GM15510 (cell line): ENCODE measurements around the gene PODXL2.

Experiments
- POLR2A ChIP-seq: IDR thresholded peaks from 3 replicates; pipeline ENCODE4 v1.6.1; 2011; ENCODE audit warnings: borderline replicate concordance; ENCODE audit not compliant: insufficient read length; ENCODE audit errors: extremely low read depth

The PODXL2 gene

DNA sequence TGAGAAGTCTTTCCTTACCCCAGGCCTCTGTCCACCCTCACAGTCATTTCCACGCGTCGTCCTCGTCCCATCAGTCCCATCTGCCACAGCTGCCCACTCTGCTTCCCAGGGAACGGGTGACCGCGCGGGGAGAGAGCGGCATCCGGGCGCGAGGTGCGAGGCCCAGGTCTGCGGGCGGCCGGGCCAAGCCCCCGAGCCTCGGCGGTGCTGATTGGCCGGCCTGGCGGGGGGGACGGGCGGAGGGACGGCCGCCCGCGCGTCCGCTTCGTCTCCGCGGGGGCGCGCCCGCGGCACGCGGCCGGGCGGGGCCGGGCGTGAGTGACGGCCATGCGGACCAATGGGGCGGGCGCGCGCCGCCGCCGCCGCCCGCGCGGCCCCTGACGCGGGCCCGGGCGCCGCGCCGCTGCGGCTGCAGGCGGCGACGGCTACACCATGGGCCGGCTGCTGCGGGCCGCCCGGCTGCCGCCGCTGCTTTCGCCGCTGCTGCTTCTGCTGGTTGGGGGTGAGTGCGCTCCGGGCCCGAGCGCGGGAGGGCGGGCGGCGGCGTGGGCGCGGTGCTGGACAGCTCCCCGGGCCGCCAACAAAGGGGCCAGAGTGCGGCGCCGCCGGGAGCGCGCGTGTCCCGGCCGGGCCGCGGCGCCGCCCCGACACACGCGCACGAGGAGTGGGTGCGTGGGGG lies at the start of gene PODXL2:
Gene PODXL2, plus strand, starts transcription at position 398 of the 679 bp plus-strand sequence. Its CDS starts 35 bp downstream, at position 433.
- no peak for TF ChIP-seq POLR2A

- TF ChIP-seq POLR2A = no peak
Measured at GRCh38 chr3:127580327-127581060, 48.5 kb upstream of the PODXL2 start.

DNA sequence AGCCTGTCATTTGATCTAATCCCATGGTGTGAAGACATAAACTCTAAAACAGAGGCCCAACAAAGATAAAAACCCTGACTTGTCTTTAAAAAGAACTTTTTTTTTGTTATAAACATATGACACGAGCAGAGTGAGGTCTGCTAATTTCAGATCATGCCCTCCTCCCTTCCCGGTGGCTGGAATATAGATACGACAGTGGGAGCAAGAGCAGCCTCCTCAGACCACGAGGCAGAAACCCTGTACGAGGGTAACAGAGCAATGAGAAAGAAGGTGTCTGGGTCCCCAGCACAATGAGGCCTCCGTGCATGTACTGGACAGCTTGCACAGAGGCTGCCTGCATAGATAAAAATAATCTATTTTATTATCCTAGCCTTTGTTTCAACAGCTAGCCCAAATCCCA lies 44.3 kb upstream of the PODXL2 start:
- no peak for TF ChIP-seq POLR2A

GRCh38 chr3:127585163-127585812 lies 43.7 kb upstream of the PODXL2 start:
- TF ChIP-seq POLR2A = no peak

GRCh38 chr3:127585813-127586413 lies 43.1 kb upstream of the PODXL2 start:
- TF ChIP-seq POLR2A = no peak

DNA sequence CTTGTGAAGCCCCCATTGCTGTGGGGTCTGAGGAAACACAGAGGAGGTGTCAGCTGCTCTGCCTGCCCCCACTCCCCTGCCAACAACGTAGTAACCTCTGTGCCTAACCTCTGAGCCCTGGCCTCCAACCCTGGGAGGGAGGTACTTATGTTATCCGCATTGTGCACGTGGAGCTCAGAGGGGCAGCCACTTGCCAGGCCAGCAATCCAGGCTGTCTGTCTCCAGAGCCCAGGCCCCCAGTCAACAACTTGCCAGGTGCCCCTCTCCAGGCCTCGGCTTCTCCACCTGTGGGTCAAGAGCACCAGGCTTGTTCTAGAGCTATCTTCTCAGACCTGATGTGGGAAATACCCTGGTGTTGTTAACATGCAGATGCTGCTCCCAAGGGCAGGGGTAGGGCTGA lies 41.1 kb upstream of the PODXL2 start:
- TF ChIP-seq POLR2A = no peak

DNA sequence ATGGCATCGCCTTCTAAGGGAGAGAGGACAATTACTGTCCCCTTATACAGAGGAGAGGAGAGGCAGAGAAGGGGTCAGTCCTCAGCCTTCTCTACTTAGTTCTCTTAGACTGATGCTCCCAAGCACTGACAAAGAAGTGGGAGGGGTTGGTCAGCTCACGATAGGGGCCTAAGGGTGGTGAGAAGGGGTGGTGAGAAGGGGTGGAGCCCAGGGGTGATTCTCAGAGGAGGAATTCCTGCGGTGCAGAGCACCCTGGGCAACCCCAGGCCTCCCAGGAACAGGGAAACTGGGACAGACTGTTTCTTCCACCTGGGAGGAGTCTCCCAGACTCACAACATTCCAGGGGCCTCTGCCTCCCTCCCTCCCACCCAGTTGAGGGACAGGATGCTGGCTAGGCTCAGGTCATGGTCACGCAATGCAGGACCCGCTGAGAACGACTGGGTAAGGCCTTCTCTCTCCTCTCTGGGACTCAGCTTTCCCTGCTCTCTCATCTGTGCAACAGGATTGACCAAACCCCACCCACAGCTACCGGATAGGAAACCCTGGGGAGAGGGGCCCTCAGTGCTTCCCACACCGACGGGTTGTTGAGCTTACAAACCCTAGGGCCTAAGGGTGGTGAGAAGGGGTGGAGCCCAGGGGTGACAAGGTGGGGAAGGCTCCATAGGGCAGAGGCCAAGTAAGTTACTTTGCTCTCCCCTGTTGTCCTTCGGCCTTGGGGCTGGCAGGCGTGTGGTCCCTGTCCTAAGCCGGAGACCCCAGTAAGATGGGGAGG lies 40.0 kb upstream of the PODXL2 start:
- TF ChIP-seq POLR2A = no peak

GRCh38 chr3:127589600-127590281 lies 39.2 kb upstream of the PODXL2 start:
- no peak for TF ChIP-seq POLR2A

DNA sequence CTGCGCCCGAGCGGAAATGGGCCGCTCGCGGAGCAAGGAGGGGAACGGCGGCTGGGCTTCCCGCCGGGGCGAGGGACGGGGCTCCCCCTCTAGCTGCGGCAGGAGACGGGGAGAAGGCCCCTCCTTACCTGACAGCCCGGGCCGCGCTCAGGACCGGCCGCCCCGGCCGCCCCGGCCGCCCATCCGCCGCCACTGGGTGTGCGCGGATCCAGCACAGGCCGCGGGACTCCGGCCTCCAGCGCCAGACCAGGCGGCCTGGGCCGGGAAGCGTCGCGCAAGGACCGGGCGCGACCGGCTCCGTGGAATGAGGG lies 38.7 kb upstream of the PODXL2 start:
- no peak for TF ChIP-seq POLR2A

DNA sequence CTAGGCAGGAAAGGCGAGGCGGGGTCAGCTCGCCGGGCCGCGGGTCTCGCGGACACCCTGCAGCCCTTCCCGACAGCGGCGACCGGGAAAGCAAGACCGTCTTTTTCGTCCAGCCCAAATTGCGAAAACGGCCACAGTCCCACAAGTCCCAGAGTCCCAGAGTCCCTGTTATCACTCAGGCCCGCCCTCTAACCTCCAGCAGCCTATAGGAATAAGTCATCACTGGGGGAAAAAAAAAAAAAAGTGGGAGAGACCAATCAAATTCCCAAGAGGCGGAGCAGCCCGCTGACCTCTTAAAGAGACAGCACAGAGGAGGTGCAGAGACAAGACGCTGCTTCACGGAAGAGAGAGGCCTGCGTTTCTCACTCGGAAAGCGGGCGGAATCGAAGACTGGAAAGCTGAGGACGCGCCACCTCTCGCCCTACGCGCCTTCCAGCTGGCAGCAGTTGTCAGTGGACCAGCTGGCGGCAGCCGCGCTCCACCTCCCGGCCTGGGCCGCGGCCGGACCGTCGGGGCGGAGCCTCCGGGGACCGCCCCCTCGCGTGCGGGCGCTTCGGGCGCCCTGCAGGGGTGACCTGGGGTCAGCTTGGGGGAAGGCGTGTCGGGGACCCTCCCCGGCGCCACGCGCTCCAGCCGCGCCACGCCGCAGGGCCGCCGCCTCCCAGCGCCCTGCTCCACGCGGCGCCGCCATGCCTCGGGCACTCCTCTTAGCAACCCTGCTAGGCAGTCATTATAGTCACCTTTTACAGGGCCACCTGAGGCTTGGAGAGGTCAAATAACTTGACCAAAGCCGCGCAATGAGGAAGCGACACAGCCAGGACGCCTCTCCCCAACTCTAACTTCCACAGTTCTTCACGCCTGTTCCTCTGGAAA lies 38.2 kb upstream of the PODXL2 start, which contains the start of gene TPRA1:
Gene TPRA1, minus strand, starts transcription at position 141 of the 873 bp plus-strand sequence. CDS start 10,587 bp downstream, outside the sequence.
- peak; percentile 59 for TF ChIP-seq POLR2A

- TF ChIP-seq POLR2A = no peak
Measured at GRCh38 chr3:127593178-127593577, 35.8 kb upstream of the PODXL2 start.

GRCh38 chr3:127595303-127595702 lies 33.7 kb upstream of the PODXL2 start:
- TF ChIP-seq POLR2A = no peak
